Tibial nerve (tissue), 4 donors: Measurements from ENCODE around the gene BCAR1. TPM values are rescaled to one million over a fixed set of nuclear protein-coding genes. Genes with fewer than 3 reads are reported as not detected.

Experiments used
- DNase-seq, 2 donors: peaks; one replicate each; pipeline ENCODE4 v3.0.0-alpha.2; 2019; ENCODE audit warnings: low spot score in 2 of 2
- H3K27ac ChIP-seq, 4 donors: fragments of 200-600 bp; sonication (generic) in 3 of 4; one replicate each; pipeline ENCODE4 v1.5.1; 2017 to 2019; ENCODE audit warnings: mild to moderate bottlenecking in 1 of 4
- H3K27me3 ChIP-seq, 2 donors: fragments of 200-600 bp; sonication (generic) in 1 of 2; one replicate each; pipeline versions ENCODE4 v1.5.1 to v1.6.0; 2017 to 2019
- H3K36me3 ChIP-seq, 3 donors: fragments of 200-600 bp; sonication (generic); one replicate each; pipeline ENCODE4 v1.5.1; 2018 to 2019
- H3K4me1 ChIP-seq, 4 donors: fragments of 200-600 bp; sonication (generic) in 3 of 4; one replicate each; pipeline ENCODE4 v1.5.1; 2017 to 2019
- H3K4me3 ChIP-seq, 4 donors: fragments of 200-600 bp; sonication (generic) in 3 of 4; one replicate each; pipeline ENCODE4 v1.5.1; 2017 to 2019; ENCODE audit warnings: mild to moderate bottlenecking in 1 of 4, moderate library complexity in 1 of 4
- H3K9me3 ChIP-seq, 4 donors: fragments of 200-600 bp; sonication (generic) in 3 of 4; one replicate each; pipeline ENCODE4 v1.5.1; 2017 to 2019
- CTCF ChIP-seq, 5 experiments: fragments of 200-600 bp in 3 of 5; fragments of 450-650 bp in 2 of 5; sonication (generic) in 3 of 5; IDR thresholded peaks; one replicate each; pipeline ENCODE4 v1.5.1; 2016 to 2019; ENCODE audit warnings: antibody characterized with exemption in 5 of 5, mild to moderate bottlenecking in 3 of 5, moderate library complexity in 2 of 5
- EP300 ChIP-seq, 2 donors: sonication (generic); formaldehyde crosslinking; IDR thresholded peaks; one replicate each; pipeline ENCODE4 v1.6.1; 2017; ENCODE audit warnings: antibody characterized with exemption in 2 of 2, mild to moderate bottlenecking in 1 of 2
- POLR2A ChIP-seq, 2 donors: fragments of 450-650 bp; IDR thresholded peaks; one replicate each; pipeline ENCODE4 v1.6.1; 2017; ENCODE audit warnings: antibody characterized with exemption in 2 of 2, mild to moderate bottlenecking in 2 of 2, moderate library complexity in 2 of 2
- WGBS, 2 donors: methylation state at CpG; one replicate each; pipeline ENCODE4 v1.1.5; 2018; 5-methylcytosine and 5-hydroxymethylcytosine counted together
- total RNA-seq, 4 donors: library from RNA; depleted of rRNA; stranded (reverse); fragments of >200 nt; gene quantifications; one replicate each; pipeline ENCODE4 v1.1.0, GENCODE V29; 2016

Gene BCAR1
- total RNA-seq, 4 donors from 2014 or later = 41.0 to 57.3 (median 42.9) TPM

DNA sequence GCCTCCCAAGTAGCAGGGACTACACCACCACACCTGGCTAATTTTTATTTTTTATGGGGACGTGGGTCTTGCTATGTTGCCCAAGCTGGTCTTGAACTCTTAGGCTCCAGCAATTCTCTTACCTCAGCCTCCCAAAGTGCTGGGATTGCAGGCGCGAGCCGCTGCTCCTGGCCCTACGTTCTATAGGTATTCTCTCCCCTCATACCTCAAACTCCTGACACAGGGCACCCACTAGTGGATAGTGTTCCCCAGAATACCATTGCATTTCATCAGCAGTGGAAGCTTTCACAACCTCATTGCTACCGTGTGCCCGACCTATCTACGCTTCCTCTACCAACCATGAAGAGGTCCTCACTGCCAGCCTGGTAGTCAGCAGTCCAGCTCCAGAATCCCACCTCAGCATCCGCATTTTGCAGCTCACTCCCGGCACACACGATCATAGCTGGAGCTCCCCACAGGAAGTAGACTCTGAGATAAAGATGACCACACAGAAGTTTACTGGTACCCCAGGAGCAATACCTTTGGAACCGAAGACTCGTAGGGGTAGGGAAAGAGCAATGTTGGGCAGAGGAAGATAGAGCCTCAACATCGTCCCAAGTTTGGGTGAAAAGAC is 53.8 kb downstream of the BCAR1 start:
- WGBS, 2 donors = 56 to 65% methylated on average over 14 of the region's 14 CpGs
- no peak for TF ChIP-seq CTCF (IDR thresholded peaks at IDR 0.05)
- TF ChIP-seq POLR2A (IDR thresholded peaks at IDR 0.05) = no peak
- no peak for TF ChIP-seq EP300 (IDR thresholded peaks at IDR 0.05)
- no peak for DNase-seq
- no peak overlapping the region for H3K4me3 ChIP-seq
- peaks cover 0 to 34% of the 10 kb centered on the region in 2 donors for H3K27me3 ChIP-seq
- peaks cover 0 to 12% (median 0%) of the 10 kb centered on the region in 4 donors for H3K4me1 ChIP-seq
- no peaks in the 10 kb centered on the region for H3K9me3 ChIP-seq
- H3K36me3 ChIP-seq = no peaks in the 10 kb centered on the region
- H3K27ac ChIP-seq = no peak overlapping the region

DNA sequence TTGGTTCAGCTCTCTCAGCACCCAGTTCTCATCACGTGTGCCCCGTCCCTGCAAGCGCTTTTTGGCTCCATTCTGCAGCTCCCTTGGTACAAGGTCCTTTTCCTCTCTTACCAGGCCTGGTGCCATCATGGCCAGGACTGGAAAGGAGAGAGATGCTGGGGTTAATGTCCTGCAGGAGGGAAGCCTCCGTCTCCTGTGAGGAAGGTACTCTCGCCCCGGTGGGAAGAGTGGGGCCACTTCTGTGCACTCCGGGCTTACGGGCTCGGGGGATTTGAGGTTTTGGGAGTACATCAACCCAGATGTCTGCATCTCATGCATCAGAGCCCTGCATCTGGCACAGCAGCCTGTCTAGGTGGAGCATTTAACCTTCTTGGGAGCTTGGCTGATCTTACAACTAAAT is 54.6 kb downstream of the BCAR1 start:
- Histone ChIP-seq H3K36me3 (no peaks in the 10 kb centered on the region), H3K9me3 (no peaks in the 10 kb centered on the region), H3K4me1 (peaks cover 0 to 12% (median 0%) of the 10 kb centered on the region in 4 donors), H3K27ac (no peak overlapping the region), H3K4me3 (no peak overlapping the region), H3K27me3 (peaks cover 0 to 34% of the 10 kb centered on the region in 2 donors)
- WGBS, 2 donors = 67 to 76% methylated on average over 8 of the region's 9 CpGs
- no peak for DNase-seq
- TF ChIP-seq POLR2A (IDR thresholded peaks at IDR 0.05) (no peak), EP300 (IDR thresholded peaks at IDR 0.05) (no peak), CTCF (IDR thresholded peaks at IDR 0.05) (no peak)

- DNase-seq = no peak
- Histone ChIP-seq H3K4me3 (no peak overlapping the region), H3K27ac (no peak overlapping the region)
Observed at GRCh38 chr16:75195811-75196790, 55.3 kb downstream of the BCAR1 start.

GRCh38 chr16:75193730-75194444 is 57.5 kb downstream of the BCAR1 start:
- DNase-seq = no peak
- Histone ChIP-seq H3K36me3 (no peaks in the 10 kb centered on the region), H3K27me3 (peaks cover 0 to 29% of the 10 kb centered on the region in 2 donors), H3K27ac (no peak overlapping the region), H3K4me3 (no peak overlapping the region), H3K4me1 (peaks cover 0 to 6% (median 0%) of the 10 kb centered on the region in 4 donors), H3K9me3 (no peaks in the 10 kb centered on the region)
- WGBS, 2 donors = 65 to 72% methylated on average over 10 of the region's 10 CpGs
- TF ChIP-seq EP300 (IDR thresholded peaks at IDR 0.05) (no peak), CTCF (IDR thresholded peaks at IDR 0.05) (no peak), POLR2A (IDR thresholded peaks at IDR 0.05) (no peak)

More at GRCh38 chr16:75195811-75196790, 55.3 kb downstream of the BCAR1 start:
- Histone ChIP-seq H3K36me3 (no peaks in the 10 kb centered on the region), H3K27me3 (peaks cover 0 to 34% of the 10 kb centered on the region in 2 donors), H3K4me1 (peaks cover 0 to 12% (median 0%) of the 10 kb centered on the region in 4 donors), H3K9me3 (no peaks in the 10 kb centered on the region)
- no peak for TF ChIP-seq EP300 (IDR thresholded peaks at IDR 0.05)
- no peak for TF ChIP-seq CTCF (IDR thresholded peaks at IDR 0.05)
- no peak for TF ChIP-seq POLR2A (IDR thresholded peaks at IDR 0.05)
- 72 to 79% methylated on average over 21 to 24 of the region's 24 CpGs for WGBS, 2 donors
